A549 (cell line): ENCODE data around the gene AKAP9.

Experiments used
- CTCF ChIP-seq: fragments of >200 bp; sonication (Bioruptor Twin); formaldehyde crosslinking; IDR thresholded peaks from 3 replicates; pipeline ENCODE4 v1.5.1; 2016
- PHF8 ChIP-seq: fragments of 200-600 bp; sonication (generic); IDR thresholded peaks from 2 replicates; pipeline ENCODE4 v1.6.1; 2016; ENCODE audit warnings: low read depth, mild to moderate bottlenecking, antibody characterized with exemption, moderate library complexity, borderline replicate concordance
- POLR2A ChIP-seq: IDR thresholded peaks from 2 replicates; pipeline ENCODE4 v1.6.1; 2012; ENCODE audit warnings: mild to moderate bottlenecking, low read length

- TF ChIP-seq CTCF (no peak), POLR2A (no peak), PHF8 (no peak)
Measured at GRCh38 chr7:92110857-92111256, 170.2 kb downstream of the AKAP9 start.
